KG1 (cell line): Measurements from ENCODE around the gene POU2F1.
A peak's percentile ranks its signal among the peaks of the same experiment; 100 is the strongest.

ENCODE experiments used
- DNase-seq: peaks from one replicate; lab custom pipeline; 2025; lab: John Stamatoyannopoulos, UW

Gene POU2F1

GRCh38 chr1:167442854-167443565 is 222.3 kb downstream of the POU2F1 start:
- DNase-seq, result no peak

- no peak for DNase-seq
Measured at GRCh38 chr1:167443757-167444156, 223.1 kb downstream of the POU2F1 start.

- DNase-seq, result no peak
Measured at GRCh38 chr1:167446966-167447365, 226.3 kb downstream of the POU2F1 start.

DNA sequence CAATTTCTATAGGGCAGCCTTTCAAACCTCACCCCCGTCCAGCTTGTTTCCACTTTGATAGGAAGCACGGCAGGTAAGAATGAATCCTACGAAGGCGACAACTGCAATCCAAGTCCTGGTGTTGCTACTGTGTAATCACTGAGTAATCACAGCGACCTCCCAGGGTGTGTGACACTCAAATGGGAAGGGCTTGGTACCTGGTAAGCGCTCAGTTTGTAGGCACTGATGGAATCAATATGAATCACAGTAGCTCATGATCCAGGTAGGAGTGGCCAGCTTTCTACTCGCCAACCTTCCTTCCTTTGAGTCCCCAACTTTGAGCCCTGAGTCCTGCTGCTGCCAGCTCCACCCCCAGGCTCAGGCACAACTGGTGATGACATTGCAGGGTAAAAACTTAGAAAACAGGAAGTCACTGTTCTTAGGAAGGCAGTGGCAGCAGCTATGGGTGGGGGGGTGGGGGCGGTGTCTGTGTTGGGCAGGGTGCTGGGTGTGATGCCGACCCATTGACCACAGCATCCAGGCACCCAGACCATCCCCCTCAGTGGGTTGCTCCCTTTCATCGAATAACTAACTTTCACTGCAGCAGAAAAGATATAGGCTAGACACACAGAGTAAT is 226.9 kb downstream of the POU2F1 start:
- DNase-seq, result peak; percentile 47

- DNase-seq, result no peak
Measured at GRCh38 chr1:167450843-167451242, 230.2 kb downstream of the POU2F1 start.

GRCh38 chr1:167452483-167452882 is 231.8 kb downstream of the POU2F1 start:
- no peak for DNase-seq

DNA sequence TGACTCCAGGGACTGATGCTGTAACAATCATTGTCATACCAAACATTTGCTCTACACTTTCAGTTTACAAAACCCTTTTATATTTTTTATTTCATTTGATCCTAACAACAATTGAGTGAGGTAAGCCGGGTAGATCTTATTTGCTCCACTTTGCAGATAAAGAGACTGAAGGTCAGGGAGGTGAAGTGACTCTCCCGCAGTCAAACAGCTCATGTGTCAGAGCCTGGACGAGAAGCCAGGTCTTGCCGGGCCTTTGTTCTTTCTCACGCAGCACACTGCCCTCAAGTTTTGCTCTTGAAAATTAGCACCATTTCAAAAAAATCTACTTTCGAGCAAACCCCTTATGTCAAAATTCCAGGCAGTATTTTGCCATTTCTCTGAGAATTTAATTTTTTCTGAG is 232.4 kb downstream of the POU2F1 start:
- DNase-seq, result no peak

DNA sequence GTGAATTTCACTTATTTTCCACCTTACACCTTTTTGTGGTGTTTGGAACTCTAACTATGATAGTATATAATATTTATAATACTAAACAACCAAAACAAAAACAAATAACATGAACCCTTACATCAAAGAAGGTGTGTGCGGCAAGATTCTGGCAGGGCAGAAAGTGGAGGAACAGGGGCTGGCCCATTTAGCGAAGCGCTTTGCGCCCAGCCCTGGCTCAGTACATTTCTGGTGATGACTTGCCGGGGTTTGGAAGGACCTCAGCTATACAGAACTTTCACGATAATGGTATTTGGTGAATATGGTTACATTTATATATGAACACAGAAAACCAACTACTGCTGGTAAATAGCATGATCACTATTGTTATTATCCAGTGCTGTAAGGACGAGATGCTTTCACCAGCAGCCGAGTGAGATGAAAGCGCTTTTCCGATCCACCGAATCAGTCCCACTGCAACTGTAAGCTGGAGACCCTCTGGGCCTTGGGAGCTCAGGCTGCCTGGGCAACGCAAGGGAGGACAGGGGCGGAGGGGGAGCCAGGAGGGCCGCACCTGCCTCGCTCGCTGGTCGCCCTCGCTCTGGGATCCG is 233.7 kb downstream of the POU2F1 start:
- DNase-seq, result peak; percentile 8

- peak; percentile 66 for DNase-seq
Measured at GRCh38 chr1:167454894-167455785, 234.5 kb downstream of the POU2F1 start.

- DNase-seq, result peak; percentile 25
Measured at GRCh38 chr1:167455786-167456446, 235.2 kb downstream of the POU2F1 start.

DNA sequence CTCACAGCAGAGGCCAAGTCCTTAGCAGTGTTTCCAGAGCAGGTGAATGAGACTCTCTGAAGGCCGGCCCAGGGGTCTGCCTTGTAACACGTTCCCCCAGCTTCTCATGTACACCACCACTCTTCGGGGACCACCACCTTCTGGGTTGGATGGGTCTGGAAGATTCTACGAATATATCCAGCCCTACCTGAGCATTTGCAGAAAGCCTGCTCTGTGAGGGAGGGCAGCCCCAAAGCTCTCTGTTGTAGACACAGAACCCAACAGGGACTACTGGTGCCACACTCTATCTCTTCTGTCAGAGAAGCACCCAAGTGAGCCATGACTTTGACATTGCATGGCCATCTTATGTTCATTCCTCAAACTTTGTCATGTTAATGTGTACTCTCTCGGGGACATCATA is 235.8 kb downstream of the POU2F1 start:
- no peak for DNase-seq

DNA sequence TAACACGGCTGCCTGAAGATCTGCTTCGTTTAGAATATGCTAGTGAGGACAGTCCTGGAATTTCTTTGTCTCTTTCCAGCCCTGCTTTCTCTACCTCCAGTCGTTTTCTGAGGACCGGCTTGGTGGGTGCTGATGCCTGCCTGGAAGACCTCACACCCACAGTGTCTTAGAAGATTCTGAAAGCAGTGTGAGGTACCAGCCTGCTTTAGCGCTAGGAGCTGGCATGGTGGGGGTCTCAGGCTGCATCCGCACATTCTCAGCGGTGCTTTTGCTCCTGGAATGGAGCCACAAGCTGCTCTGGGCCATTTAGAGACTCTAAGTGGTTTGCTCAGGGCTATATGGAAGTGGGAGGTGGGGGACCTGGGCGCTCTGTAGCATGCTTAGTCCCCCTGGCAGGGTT is 236.2 kb downstream of the POU2F1 start:
- DNase-seq, result no peak

DNA sequence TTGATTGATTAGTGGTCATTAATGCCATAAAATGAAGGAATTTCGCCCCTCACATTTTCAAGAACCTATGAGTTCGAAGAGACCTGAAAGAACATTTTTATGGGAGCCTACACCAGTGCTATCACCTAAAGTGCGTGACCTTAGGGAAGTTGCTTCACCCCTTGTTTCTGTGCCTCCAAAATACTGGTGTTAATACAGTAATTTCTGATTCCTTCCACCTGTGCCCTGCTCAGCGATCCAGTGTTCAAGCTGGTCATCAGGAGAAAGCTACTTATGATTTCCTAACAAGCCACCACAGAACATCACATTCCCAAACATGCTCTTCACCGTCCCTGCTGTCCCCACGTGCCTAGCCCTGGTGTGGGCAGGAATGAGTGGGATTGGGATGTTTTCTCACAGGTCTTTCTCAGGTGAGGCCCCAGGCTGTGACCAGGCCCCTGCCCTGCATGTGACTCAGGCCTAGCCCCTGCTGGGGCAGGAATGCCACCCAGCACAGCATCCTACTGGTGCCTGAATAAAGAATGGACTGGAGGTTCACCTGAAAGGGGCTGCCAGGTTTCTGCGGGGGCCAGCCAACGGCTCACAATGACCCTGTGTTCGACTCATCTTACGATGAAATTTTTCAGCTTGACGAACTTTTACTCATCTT is 237.4 kb downstream of the POU2F1 start:
- no peak for DNase-seq

DNA sequence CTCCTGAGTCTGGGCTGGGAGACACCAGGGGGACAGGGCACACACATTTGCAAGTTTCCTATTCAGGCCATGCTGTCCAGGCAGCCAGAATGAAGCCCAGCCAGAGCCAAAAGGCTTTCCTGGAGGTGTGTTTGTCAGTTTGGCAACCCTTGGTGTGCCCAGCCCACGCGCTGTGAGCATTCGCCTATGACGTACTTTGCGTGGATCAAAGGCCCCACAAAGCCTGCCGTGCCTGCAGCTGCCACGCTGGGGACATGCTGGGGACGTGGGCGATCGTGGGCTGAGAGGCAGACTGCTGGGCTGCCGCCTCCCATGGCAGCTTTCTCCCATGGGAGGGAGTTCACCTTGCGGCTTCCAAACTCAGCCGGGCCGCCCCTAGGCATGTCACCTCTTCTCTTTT is 240.2 kb downstream of the POU2F1 start:
- DNase-seq, result no peak

DNA sequence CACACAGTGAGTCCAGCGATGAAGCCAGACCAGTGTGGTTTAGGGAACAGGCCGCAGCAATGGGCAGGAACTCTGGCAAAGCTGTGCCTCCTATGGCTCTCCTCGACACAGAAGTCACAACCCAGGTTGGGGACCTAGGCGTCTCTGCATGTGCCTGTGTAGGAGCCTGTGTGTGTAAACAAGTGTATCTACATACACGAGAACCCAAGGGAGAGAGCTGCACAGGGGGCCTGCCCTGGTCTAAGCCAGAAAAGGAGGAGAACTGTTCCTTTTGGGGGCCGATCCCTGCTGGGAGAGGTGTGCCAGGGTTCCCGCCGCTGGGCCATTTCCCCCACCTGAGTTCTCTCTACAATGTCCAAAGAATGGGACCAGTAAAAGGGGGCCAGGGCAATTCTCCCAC is 241.7 kb downstream of the POU2F1 start:
- no peak for DNase-seq

GRCh38 chr1:167463080-167463479 is 242.4 kb downstream of the POU2F1 start:
- DNase-seq, result no peak

- DNase-seq, result no peak
Measured at GRCh38 chr1:167463875-167464575, 243.3 kb downstream of the POU2F1 start.

DNA sequence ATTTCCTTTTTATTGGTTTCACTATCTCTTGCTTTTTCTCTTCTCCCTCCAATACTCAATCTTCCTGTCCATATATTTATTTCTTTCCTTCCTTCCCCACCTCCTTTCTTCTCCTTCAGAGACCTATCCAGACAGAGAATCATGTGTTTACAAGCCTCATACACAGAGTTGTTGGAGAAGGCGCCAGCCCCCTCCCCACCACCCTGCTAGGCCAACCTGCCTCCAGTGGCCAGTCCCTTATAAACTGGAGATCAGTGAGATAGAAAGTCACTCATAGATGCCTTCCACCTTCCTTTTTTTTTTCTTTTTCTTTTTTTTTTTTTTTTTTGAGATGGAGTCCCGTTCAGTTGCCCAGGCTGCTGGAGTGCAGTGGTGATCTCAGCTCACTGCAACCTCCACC is 244.3 kb downstream of the POU2F1 start:
- DNase-seq, result no peak

DNA sequence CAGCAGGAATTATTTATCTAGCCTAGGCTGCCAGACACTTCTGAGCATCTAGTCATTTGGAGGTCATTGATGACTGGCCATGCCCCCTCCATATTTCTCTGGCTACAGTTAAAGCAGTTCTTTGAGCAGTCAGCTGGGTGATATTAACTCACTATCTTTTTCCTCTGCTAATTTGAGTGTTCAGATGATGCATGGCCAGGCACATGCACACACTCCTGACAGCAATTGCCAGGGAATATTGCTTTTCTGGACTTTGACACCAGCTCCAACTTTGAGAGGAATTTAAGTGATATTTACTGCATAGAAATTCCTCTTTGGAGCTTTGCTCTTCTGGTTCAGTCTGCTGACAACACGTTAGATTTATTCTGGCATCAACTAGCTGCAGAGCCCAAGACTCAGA is 245.1 kb downstream of the POU2F1 start:
- no peak for DNase-seq

GRCh38 chr1:167467126-167467710 is 246.5 kb downstream of the POU2F1 start:
- no peak for DNase-seq
